GM19395 (cell line): ENCODE measurements around the gene PTPN5.
A peak's percentile ranks its signal among the peaks of the same experiment; 100 is the strongest.

Experiments used
- ATAC-seq: cut with Tn5 transposase; IDR thresholded peaks from one replicate; pipeline ENCODE4 v1.9.1; 2021; ENCODE audit warnings: mild to moderate bottlenecking, moderate library complexity; ENCODE audit not compliant: unreplicated experiment

PTPN5 gene

GRCh38 chr11:18713646-18714442 lies 77.8 kb downstream of the PTPN5 start:
- ATAC-seq: no peak

- no peak for ATAC-seq
Observed at GRCh38 chr11:18710545-18710944, 81.1 kb downstream of the PTPN5 start.

- no peak for ATAC-seq
Observed at GRCh38 chr11:18709414-18709813, 82.2 kb downstream of the PTPN5 start.

- no peak for ATAC-seq
Observed at GRCh38 chr11:18707811-18708340, 83.7 kb downstream of the PTPN5 start.

GRCh38 chr11:18706330-18707243 lies 85.0 kb downstream of the PTPN5 start:
- ATAC-seq: peak; percentile 75

- no peak for ATAC-seq
Observed at GRCh38 chr11:18705651-18706281, 85.8 kb downstream of the PTPN5 start.

- ATAC-seq: no peak
Observed at GRCh38 chr11:18704698-18705097, 86.9 kb downstream of the PTPN5 start.

- ATAC-seq: no peak
Observed at GRCh38 chr11:18704045-18704645, 87.5 kb downstream of the PTPN5 start.

- no peak for ATAC-seq
Observed at GRCh38 chr11:18703001-18703763, 88.4 kb downstream of the PTPN5 start.

- no peak for ATAC-seq
Observed at GRCh38 chr11:18701614-18702216, 89.9 kb downstream of the PTPN5 start.

GRCh38 chr11:18700872-18701271 lies 90.7 kb downstream of the PTPN5 start:
- no peak for ATAC-seq

- ATAC-seq: no peak
Observed at GRCh38 chr11:18700375-18700774, 91.2 kb downstream of the PTPN5 start.

- ATAC-seq: no peak
Observed at GRCh38 chr11:18699848-18700261, 91.7 kb downstream of the PTPN5 start.

GRCh38 chr11:18699269-18699596 lies 92.4 kb downstream of the PTPN5 start:
- ATAC-seq: no peak

GRCh38 chr11:18698341-18699268 lies 93.0 kb downstream of the PTPN5 start, which contains the start of gene TMEM86A:
Gene TMEM86A (plus strand): TSS chr11:18698779. CDS start chr11:18698887, 108 bp downstream.
- ATAC-seq: peak; percentile 92

GRCh38 chr11:18697576-18697975 lies 94.0 kb downstream of the PTPN5 start:
- ATAC-seq: no peak

GRCh38 chr11:18696638-18697225 lies 94.9 kb downstream of the PTPN5 start:
- ATAC-seq: no peak
